Measurements from ENCODE around the gene DAPK2.
"Not testable (repeated sequence)": the region's sequence is repeated elsewhere in the genome, so short reads cannot be mapped to it uniquely, and the experiment has no call there.

Gene DAPK2

GRCh38 chr15:64046421-64047153, at the start of gene DAPK2:
Gene DAPK2, minus strand, starts transcription at chr15:64046485. Its CDS starts 6,224 bp downstream, at chr15:64040261.
- peak; percentile 14 for DNase-seq (ENCODE audit: low read depth, low spot score)

GRCh38 chr15:64095431-64095794, 49.1 kb upstream of the DAPK2 start:
- no peak for DNase-seq (ENCODE audit: low read depth, low spot score)

DNA sequence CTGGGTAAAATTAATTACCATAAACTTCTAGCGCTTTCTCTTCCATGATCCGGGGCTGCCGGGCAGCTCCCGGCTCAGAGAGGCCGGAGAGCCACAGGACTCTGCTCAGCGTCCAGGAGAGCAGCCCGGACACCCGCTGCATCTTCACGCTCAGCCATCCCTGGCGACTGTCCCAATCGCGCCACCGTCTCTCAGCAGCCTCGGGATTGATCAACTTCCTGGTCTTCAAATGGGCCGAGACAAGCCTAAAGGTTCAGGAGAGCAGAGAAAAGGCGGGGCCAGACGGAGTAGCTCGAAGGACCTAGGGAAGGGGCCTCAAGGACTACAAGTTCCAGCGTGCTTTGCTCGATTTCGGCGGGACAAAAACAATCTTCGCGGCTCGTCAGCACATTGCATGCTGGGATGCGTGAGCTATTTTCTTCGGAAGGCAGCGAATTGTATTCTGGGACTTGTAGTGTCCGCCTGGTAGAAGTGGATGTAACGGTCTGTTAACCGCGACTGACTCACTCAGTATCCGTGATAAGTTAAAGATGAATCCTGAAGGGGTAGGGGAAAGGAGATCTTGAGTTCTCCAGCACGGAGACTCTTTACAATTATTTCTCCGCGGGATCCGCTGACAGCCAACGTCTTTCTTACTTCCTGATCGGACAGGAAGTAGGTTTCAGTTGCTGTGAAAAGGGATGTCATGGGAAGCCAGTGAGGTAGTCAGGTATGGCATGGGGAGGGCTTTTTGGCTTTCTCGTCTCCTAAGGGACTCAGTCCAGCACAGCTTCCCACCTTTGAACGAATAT, 47.5 kb upstream of the DAPK2 start, which contains the start of gene CIAO2A:
CIAO2A (minus strand) TSS at position 212 of the 791 bp plus-strand sequence; CDS start at position 142, 70 bp downstream.
- DNase-seq (ENCODE audit: low read depth, low spot score) = peak; percentile 89

DNA sequence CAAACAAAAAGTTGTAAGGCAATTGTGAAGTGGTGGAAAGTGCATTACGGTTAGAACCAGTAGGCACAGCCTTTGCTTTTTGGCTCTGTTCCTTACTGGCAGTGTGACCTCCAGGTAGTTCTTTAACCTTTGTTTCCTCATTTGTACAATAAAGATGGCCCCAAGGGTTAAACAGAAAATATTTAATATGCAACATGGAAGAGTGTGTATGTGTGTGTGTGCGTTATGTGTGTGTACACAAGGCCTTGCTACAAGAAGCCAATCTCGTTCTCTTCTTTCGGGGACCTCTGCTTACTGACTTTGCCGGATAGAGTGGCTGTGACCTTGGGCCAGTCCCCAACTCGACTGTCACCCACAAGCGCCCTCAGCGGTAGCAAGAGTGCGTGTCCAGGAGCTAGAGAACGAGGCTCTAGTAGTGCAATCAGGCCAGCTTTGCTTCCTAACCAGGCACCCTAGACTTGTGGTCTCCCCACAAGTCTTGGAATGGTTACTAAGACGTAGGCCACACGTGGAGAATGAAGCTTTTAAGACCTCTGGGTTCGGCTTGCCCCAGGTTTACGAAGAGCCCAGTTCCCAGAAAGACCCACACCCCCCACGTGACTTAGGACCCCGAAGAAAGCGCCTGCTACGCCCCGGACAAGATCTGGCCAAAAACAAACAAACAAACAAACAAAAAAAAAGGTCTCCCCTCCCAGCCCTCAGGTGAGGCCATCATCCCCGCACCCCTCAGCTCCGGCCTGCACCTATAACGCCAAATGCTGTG, 46.8 kb upstream of the DAPK2 start:
- no peak for DNase-seq (ENCODE audit: low read depth, low spot score)

- DNase-seq (ENCODE audit: low read depth, low spot score) = no peak
Measured at GRCh38 chr15:64092075-64092820, 46.0 kb upstream of the DAPK2 start.

GRCh38 chr15:64090527-64090926, 44.2 kb upstream of the DAPK2 start:
- no peak for DNase-seq (ENCODE audit: low read depth, low spot score)

DNA sequence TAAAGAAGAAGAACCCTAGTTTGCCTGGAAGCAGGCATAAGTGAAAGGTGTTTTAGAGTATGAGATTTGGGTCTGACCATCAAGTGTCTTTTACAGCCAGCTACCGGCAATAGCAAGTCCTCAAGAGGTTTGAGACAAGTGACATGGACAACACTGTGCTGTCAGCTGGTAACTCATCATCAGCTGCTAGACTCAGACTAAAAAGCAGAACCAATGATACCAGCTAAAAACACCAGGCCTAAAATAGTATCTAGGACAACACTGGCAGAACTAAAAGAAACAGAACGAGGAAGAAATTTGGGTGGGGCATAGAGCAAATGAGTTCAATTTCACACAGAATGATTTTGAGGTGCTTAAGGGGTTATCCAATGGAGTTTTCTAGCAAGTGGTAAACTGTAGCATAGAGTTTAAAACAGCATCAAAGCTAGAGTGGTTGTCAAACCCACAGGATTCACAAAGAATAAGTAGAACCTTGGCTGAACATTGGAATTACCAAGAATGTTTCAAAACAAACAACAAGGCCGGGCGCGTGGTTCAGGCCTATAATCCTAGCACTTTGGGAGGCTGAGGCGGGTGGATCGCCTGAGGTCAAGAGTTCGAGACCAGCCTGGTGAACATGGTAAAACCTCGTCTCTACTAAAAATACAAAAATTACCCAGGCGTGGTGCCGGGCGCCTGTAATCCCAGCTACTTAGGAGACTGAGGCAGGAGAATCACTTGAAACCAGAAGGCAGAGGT, 43.4 kb upstream of the DAPK2 start:
- DNase-seq (ENCODE audit: low read depth, low spot score) = no peak

DNA sequence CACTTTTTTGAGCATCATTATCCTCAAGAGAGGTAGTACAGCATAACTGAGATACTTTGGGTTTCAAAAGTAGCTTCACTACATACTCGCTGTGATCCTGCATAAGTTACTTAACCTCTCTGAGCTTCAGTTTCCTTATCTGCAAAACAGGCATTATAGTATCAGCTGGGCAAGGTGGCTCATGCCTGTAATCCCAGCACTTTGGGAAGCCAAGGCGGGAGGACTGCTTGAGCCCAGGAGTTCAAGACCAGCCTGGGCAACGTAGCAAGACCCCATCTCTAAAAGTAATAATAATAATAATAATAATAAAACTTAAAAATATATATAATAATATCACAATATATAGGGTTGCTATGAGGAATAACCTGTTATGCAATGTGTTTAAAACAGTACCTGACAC, 36.5 kb upstream of the DAPK2 start:
- DNase-seq (ENCODE audit: low read depth, low spot score) = no peak

DNA sequence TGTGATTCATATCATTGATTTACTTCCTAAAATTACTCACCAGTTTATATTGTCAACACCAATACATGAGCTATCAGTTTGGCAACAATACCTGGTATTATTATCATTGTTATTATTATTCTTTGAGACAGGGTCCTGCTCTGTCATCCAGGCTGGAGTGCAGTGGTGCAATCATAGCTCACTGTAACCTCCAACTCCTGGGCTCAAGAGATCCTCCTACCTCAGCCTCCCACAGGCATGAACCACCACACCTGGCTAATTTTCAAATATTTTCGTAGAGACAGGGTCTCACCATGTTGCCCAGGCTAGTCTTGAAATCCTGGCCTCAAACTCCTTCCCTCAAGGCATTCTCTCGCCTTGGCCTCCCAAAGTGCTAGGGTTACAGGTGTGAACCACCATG, 27.2 kb upstream of the DAPK2 start:
- DNase-seq (ENCODE audit: low read depth, low spot score) = not testable (repeated sequence)

GRCh38 chr15:64072812-64073211, 26.5 kb upstream of the DAPK2 start:
- no peak for DNase-seq (ENCODE audit: low read depth, low spot score)

- no peak for DNase-seq (ENCODE audit: low read depth, low spot score)
Measured at GRCh38 chr15:64071931-64072765, 25.9 kb upstream of the DAPK2 start.

DNA sequence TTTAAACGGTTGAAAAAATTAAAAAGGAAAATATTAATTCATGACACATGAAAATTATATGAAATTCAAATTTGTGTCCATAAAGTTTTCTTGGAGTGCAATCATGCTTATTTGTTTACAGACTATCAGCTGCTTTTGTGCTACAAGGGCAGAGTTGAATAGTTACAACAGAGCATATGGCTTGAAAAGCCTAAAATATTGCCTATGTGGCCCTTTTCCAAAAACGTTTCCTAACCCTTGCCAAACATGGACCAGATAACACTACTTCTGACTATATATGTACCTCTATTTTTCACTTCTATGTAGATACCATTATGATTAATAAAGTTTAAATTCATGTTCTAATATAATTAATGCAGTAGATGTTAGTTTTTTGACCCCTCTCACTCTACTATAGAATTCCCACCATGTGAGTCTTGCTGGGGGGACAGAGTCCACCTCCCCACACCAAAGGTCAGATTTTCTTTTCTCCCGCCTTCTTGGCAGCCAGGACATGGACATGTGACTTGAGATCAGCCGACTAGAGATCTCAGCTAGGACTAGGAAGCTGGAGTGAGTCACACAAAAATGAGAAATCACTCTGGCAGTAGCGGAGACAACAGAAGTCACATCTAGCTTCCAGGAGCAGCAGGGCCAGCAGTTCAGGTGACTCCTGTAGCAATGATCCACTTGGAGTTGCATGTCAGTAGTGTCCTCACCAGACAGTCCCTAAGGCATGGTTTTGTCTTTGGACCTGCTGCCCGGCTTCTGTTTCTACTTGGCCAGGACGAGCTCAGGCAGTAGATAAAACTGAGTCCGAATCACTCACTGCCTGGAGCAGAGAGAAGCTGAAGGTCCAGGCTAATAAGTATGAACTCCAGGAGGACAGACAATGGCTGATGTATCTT, 24.9 kb upstream of the DAPK2 start:
- no peak for DNase-seq (ENCODE audit: low read depth, low spot score)

DNA sequence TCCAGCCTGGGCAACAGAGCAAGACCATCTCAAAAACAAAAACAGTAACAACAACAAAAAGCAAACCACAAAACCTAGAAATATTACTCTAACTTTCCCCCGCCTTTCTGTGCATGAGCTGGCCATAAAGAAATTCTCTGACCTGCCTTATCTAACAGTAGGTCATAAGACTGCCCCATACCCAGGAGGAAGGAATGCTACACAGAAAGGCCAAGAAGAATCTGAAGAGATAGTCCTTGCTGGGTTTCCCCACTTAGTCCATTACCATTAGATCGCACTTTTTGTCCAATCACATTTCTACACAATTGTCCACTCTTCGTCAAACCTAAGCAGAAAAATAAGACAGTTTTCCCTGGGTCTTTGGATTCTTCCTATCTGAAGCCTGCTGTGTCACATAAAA, 23.8 kb upstream of the DAPK2 start:
- DNase-seq (ENCODE audit: low read depth, low spot score) = no peak

- DNase-seq (ENCODE audit: low read depth, low spot score) = no peak
Measured at GRCh38 chr15:64068133-64068532, 21.8 kb upstream of the DAPK2 start.

GRCh38 chr15:64067564-64068030, 21.3 kb upstream of the DAPK2 start:
- DNase-seq (ENCODE audit: low read depth, low spot score) = peak; percentile 43

GRCh38 chr15:64066451-64066850, 20.2 kb upstream of the DAPK2 start:
- DNase-seq (ENCODE audit: low read depth, low spot score) = no peak

GRCh38 chr15:64060716-64061115, 14.4 kb upstream of the DAPK2 start:
- DNase-seq (ENCODE audit: low read depth, low spot score) = no peak

- not testable (repeated sequence) for DNase-seq (ENCODE audit: low read depth, low spot score)
Measured at GRCh38 chr15:64059104-64059503, 12.8 kb upstream of the DAPK2 start.

GRCh38 chr15:64058279-64058678, 12.0 kb upstream of the DAPK2 start:
- DNase-seq (ENCODE audit: low read depth, low spot score) = no peak

Data from activated CD4-positive, CD25-positive, alpha-beta regulatory T cell treated with anti-CD3 and anti-CD28 coated beads, Interleukin-2, amount 50 U/mL, for 16 hours (primary cell).